Stimulated activated CD4-positive, alpha-beta T cell treated with anti-CD3 and anti-CD28 coated beads, Interleukin-1b, Interleukin-23, amount 100 ng/mL, for 4 hours (primary cell): ENCODE results near the gene FNDC5.

Experiments
- DNase-seq, 2 donors: peaks; one replicate each; pipeline ENCODE4 v3.0.0-alpha.2; 2020; ENCODE audit warnings: low read depth in 2 of 2

FNDC5 gene

DNA sequence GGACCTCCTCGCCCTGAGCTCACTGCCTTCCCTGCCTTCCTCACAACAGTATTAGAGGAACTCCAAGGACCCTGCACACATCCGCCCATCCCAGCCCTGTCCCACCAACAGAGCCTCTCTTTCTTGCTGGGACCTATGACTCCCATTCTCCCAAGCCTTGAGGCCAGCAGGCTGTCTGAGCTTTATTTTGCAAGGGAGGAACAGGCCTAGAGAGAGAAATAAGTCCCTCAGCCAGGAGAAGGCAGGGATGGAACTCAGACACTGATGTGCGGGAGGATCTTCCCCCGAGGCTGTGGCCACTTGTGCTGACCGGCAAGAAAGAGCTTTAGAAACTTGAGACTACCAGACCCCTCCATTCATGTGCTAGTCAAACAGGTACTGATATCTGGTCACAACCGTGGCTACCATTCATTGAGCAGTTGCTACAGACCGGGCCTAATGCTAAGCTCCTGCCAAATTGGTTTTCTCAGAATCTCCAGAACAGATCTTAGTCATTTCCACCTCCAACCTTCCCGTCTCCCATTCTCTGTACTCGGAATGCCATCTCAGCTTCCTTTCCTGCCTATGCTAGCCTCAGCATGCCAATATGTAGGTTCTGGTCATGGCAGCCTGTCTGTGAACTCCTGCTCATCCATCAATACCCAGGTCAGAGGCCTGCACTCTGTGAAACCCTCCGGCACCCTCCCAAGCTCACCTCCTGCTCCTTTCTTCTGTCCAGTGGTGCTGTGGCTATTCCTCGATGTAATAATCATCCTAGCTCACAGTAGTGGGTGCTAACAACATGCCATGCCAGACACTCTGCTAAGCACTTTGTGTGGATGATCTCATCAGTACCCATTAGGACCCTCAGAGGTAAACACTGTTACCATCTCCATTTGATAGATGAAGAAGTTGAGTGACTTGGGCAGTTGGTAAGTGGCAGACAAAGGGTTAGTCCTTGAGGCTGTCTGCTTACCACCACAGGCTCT, 26.7 kb upstream of the FNDC5 start:
- no peak for DNase-seq

DNA sequence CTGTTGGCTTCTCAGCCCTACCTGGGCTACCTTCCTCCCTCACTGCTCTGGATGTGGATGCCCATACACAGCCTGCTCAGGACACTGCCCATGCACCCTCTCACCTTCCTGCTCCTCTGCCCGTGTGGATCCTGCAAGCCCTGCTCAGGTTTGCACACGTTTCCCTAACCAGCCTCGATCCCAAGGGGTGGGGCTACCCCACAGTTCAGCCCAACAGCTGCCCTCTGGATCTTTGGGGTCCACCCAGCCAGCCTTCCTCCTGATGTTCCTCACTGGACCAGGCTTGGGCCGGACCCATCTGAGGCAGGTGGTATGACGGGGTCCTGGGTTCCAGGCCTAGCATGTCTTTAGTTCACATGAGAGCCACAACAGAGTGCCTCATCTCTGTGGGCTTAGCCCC, 25.7 kb upstream of the FNDC5 start:
- DNase-seq: no peak

DNA sequence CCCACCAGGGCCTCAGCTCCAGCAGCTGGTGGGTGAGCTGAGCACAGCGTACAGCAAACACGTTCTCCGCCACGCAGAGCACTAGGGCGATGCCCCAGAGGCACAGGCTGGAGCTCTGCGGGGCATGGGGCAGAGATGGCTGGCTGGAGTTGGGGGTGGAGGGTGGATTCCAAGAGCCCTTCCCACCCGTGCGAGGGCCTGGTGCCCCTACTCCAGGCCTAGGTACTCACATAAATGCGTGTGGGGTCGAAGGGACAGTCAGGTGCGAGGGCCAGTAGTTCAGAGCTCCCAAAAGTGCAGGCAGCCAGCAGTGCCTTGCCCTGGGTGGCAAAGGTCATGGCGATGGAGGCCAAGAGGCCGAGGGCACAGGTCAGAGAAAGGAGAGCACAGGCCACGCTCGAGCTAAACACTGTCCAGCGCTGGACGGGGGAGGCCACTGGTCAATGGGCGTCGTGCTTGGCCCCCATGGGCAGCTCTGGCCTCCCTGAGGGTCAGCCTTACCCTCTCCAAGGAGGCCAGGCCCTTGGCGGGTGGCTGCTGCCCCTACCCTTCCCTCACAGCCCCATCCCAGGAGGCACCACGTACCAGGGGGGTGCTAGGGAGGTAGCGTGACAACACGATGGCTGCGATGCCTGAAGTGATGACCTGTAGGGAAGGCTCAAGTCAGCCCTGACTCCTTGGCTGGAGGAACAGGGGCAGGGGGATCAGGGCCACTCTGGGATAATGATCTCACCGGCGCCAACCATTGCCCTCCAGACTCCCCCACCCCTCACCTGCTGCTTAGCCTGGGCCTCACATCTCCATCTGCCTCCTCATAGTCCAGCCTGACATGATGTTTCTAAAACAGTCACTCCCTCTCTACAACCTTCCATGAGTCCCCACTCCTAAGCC, 24.9 kb upstream of the FNDC5 start:
- no peak for DNase-seq

- DNase-seq: no peak
Observed at GRCh38 chr1:32894681-32895080, 24.0 kb upstream of the FNDC5 start.

GRCh38 chr1:32894019-32894600, 23.4 kb upstream of the FNDC5 start:
- DNase-seq: no peak

GRCh38 chr1:32893198-32894018, 22.7 kb upstream of the FNDC5 start:
- DNase-seq: peak in 1 of 2 donors; percentile 18

GRCh38 chr1:32892368-32893197, 21.9 kb upstream of the FNDC5 start:
- peak in 1 of 2 donors; percentile 29 for DNase-seq

GRCh38 chr1:32891630-32892029, 20.9 kb upstream of the FNDC5 start:
- DNase-seq: no peak

- no peak for DNase-seq
Observed at GRCh38 chr1:32891241-32891570, 20.5 kb upstream of the FNDC5 start.

DNA sequence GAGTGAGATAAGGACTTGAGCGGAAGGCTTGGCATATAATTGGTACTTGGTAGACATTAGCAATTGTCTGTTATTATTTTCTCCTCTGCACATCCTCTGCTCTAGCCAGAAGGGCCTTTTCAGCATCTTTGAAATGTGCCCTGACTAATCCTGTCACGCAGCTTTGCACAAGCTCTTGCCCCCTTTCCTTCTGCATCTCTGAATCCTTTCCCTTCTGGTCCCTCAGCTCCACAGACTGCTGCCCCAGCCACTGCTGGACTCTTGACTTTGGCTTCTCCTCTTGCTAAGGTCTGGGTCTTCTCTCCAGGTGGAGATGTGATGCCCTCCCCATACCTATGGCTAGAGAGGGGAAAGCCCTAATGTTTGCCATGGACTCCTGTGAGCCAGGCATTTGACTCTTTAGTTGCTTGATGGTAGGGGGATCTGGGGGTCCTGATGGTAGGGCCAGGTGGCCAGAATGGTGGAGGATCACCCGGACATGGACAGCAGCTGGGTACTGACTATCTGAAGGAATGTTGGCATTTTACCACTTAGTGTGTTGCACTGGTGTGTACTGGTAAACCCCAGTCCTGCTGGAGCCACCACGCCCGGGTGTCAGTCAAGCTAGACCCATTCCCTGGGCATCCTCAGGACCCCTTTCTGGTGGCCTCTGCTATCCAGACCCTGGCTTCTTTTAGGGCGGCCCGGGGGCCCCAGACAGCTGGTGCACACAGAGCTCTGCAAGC, 20.0 kb upstream of the FNDC5 start:
- DNase-seq: no peak

DNA sequence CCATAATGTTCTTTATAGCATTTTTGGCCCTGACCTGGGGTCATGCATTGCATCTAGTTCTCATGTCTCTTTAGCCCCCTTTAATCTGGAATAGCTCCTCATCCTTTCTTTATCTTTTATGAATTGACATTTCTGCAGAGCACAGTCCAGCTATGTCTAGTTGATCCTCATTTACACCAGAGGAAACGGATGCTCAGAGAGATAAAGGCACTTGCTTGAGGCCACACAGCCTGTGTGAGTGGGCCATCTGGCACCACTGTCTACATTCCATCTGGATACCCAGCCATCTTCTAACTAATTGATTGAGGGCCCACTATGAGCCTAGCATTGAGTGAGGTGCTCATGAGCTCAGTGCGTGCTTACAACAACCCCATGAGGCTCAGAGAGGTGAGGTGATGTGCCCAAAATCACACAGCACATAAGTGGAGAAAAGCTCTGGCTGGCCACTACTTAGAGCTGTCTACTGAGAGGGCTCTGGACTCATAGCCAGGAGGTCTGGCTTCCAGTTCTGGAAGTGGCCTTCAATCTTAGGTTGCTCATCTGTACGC, 19.1 kb upstream of the FNDC5 start:
- DNase-seq: no peak

DNA sequence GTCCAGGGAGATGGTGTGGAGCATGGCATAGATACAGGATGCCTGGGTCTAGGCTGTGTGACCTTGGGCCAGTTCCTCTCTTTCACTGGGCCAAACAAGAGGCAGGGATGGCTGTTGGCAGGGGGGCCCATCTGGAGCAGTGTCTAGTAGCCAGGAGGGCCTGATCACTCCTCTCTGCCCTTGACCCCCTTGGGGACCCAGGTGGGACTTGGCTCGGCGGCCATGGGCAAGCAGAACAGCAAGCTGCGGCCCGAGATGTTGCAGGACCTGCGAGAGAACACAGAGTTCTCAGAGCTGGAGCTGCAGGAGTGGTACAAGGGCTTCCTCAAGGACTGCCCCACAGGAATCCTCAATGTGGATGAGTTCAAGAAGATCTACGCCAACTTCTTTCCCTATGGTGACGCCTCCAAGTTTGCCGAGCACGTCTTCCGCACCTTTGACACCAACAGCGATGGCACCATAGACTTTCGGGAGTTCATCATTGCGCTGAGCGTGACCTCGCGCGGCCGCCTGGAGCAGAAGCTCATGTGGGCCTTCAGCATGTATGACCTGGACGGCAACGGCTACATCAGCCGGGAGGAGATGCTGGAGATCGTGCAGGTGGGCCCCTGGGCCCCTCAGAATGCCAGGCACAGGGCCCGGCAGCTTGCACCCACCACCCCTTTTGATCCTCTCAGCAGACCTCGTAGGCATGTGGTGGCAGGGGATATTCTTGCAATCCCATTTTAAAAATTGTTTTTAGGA, 18.1 kb upstream of the FNDC5 start:
- DNase-seq: no peak

- no peak for DNase-seq
Observed at GRCh38 chr1:32888134-32888533, 17.4 kb upstream of the FNDC5 start.

DNA sequence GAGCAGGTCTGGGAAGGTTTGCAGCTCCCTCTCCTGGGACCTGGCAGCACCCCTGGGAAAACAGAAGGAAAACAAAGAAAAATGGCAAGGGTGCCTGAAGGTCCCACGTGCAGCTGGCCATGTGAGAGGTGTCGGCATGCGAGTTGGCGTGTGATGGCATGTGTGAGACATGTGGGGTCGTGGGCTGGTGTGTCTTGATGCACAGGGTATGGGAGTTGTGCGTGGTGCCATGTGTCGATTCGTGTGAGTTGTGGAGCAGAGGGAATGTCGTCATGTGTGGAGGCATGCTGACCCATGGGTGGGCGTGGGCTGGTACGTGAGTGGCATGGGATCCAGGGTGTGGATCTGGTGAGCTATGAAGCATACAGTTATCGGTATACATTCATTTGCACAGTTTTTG, 16.9 kb upstream of the FNDC5 start:
- DNase-seq: no peak

DNA sequence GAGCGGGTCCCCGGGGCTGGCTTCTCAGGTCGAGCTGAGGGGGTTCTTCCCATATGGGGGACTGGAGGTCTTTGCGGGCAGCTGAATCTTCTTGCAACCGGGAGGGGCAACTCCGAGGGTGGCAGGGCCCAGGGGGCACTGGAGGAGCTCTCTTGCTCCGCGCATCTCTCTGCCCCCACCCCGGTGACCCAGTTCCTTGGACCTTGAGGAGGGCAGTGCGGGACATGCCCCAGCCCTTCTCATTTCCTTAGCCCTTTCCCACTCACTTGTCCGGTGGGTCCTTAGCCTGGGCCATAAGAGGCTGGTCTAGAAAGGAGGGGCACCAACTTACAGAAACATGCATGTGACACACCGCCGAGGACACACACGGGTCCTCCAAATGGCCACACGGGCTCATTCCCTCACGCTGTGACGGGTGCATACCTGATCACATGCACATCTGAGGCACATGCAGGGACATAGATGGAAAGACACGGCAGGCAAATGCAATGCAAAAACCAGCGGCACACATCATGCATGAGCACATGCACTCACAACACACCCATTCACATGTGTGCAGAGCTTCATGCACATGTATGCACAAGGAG, 16.2 kb upstream of the FNDC5 start:
- DNase-seq: no peak

DNA sequence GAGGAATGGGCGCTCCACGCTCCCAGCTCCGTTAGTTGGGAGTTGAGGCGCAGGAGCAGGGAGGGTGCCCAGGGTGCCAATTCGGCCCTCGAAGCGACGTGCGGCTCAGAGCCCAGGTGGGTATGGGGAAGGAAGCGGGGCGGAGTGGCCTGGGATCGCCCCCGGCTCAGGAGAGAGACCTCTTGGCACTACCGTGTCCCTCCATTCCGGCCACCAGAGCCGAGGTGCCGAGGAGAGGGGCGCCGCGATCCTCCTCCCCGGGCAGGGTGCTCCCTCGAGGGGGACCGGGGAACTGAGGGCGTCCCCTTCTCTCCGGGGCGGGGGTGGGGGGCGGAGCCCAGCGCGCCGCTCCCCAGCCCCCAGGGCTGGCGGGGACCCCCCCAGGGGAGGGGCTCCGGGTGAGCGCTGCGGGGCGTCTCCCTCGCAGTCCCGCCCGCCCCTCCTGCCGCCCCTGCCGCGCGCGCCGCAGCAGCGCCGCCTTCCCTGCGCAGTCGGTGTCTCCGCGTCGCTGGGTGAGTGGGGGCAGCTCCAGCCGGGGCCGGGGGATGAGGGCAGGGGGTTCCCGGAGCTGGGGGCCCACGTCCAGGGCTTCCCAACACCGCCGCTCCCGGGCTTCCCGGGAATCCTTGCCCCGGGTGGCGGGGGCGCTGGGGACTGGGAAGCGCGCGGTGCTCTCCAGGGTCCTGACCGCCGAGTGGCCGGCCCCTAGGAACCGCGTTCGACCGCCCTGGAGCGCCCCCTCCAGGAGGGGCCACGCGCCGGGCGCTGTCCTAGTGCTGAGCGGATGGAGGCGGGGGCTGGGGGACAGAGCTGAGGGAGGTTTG, 15.5 kb upstream of the FNDC5 start, which contains the start of gene HPCA:
HPCA (plus strand) TSS at position 488 of the 824 bp plus-strand sequence. CDS start 2,408 bp downstream, outside the sequence.
- no peak for DNase-seq

DNA sequence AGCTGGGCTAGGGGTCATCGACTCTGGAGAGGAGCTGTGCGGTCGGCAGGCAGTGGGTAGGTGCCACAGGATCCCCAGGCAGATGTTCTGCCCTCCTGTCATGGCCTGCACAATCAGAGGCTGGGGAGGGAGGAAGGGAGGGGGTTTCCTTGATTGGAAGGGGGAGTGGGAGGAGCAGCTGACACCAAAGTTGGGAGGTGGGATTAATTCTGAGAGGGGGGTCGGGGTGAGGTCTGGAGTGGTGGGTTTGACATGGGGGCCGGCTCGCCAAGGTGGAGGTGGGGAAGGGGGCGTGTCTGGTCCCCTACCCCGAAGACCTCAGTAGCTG, 14.9 kb upstream of the FNDC5 start:
- DNase-seq: no peak

- no peak for DNase-seq
Observed at GRCh38 chr1:32884726-32885125, 14.0 kb upstream of the FNDC5 start.
